Measurements from ENCODE around the gene FILIP1L.

- no peak for TF ChIP-seq CTCF (optimal IDR thresholded peaks at IDR 0.05 in 1 of 3, IDR thresholded peaks at IDR 0.05 in 1 of 3, conservative IDR thresholded peaks at IDR 0.05 in 1 of 3; ENCODE audit: extremely low read depth in 1 of 3, insufficient read depth in 2 of 3, low read length in 3 of 3)
- TF ChIP-seq EZH2 (IDR thresholded peaks at IDR 0.05; ENCODE audit: low read length) = no peak
Observed at GRCh38 chr3:99952306-99952705, 162.0 kb downstream of the FILIP1L start.

All from keratinocyte (primary cell).